GM19467 (cell line): Measurements from ENCODE around the gene CBY2.
A peak's percentile ranks its signal among the peaks of the same experiment; 100 is the strongest.

Experiments used
- ATAC-seq: cut with Tn5 transposase; IDR thresholded peaks from one replicate; pipeline ENCODE4 v1.9.1; 2021; ENCODE audit warnings: mild to moderate bottlenecking, moderate library complexity; ENCODE audit not compliant: unreplicated experiment

The CBY2 gene

GRCh38 chr13:45700971-45701900 is 884 bp upstream of the CBY2 start:
- peak; percentile 52 for ATAC-seq

- ATAC-seq = no peak
These were observed 810 bp downstream of the CBY2 start for GRCh38 chr13:45702869-45703391.

GRCh38 chr13:45704211-45704739 is 2.2 kb downstream of the CBY2 start:
- no peak for ATAC-seq

- ATAC-seq = no peak
These were observed 3.0 kb downstream of the CBY2 start for GRCh38 chr13:45704854-45705695.

- ATAC-seq = no peak
These were observed 3.8 kb downstream of the CBY2 start for GRCh38 chr13:45705918-45706317.

- ATAC-seq = no peak
These were observed 5.5 kb downstream of the CBY2 start for GRCh38 chr13:45707516-45708100.

- no peak for ATAC-seq
These were observed 9.8 kb downstream of the CBY2 start for GRCh38 chr13:45711951-45712350.

GRCh38 chr13:45713106-45713690 is 11.1 kb downstream of the CBY2 start:
- ATAC-seq = no peak

- ATAC-seq = no peak
These were observed 11.6 kb downstream of the CBY2 start for GRCh38 chr13:45713721-45714120.

GRCh38 chr13:45714170-45714569 is 12.1 kb downstream of the CBY2 start:
- no peak for ATAC-seq

GRCh38 chr13:45715351-45715750 is 13.2 kb downstream of the CBY2 start:
- no peak for ATAC-seq

- no peak for ATAC-seq
These were observed 15.2 kb downstream of the CBY2 start for GRCh38 chr13:45717349-45717748.

GRCh38 chr13:45718063-45718462 is 15.9 kb downstream of the CBY2 start:
- ATAC-seq = no peak

GRCh38 chr13:45718992-45719391 is 16.9 kb downstream of the CBY2 start:
- no peak for ATAC-seq

GRCh38 chr13:45721203-45721731 is 19.1 kb downstream of the CBY2 start:
- ATAC-seq = no peak

- ATAC-seq = no peak
These were observed 21.7 kb downstream of the CBY2 start for GRCh38 chr13:45723798-45724197.

- ATAC-seq = no peak
These were observed 26.6 kb downstream of the CBY2 start for GRCh38 chr13:45728759-45729158.

GRCh38 chr13:45731455-45731854 is 29.3 kb downstream of the CBY2 start:
- ATAC-seq = no peak

- no peak for ATAC-seq
These were observed 30.8 kb downstream of the CBY2 start for GRCh38 chr13:45732916-45733315.

- no peak for ATAC-seq
These were observed 31.2 kb downstream of the CBY2 start for GRCh38 chr13:45733361-45733760.
